Pancreas (tissue), 10 donors: ENCODE measurements around the gene GLT1D1. TPM values are rescaled to one million over a fixed set of nuclear protein-coding genes. Genes with fewer than 3 reads are reported as not detected.

Experiments used
- ATAC-seq, 4 donors: fragments of 200-7000 bp; cut with Tn5 transposase; one replicate each; pipeline versions ENCODE4 v1.8.0 to v1.9.1; 2020; ENCODE audit warnings: mild to moderate bottlenecking in 4 of 4, moderate library complexity in 4 of 4
- DNase-seq, 6 donors: peaks; one replicate each; pipeline ENCODE4 v3.0.0-alpha.2; 2020
- FAIRE-seq: peaks from 2 replicates; lab custom pipeline; 2012; peaks lifted over from hg19 to GRCh38; lab: Jason Lieb, UNC
- H3K27ac ChIP-seq, 4 donors: fragments of 200-600 bp; sonication (generic); 1 replicate in 3 of 4; 2 replicates in 1 of 4; pipeline versions ENCODE4 v1.5.0 to v1.8.0; 2020
- H3K27me3 ChIP-seq, 4 donors: fragments of 200-600 bp; one replicate each; pipeline ENCODE4 v1.8.0; 2021
- H3K36me3 ChIP-seq, 3 donors: fragments of 200-600 bp; sonication (generic) in 1 of 3; one replicate each; pipeline versions ENCODE4 v1.5.0 to v1.8.0; 2020 to 2021
- H3K4me1 ChIP-seq, 3 donors: fragments of 200-600 bp; one replicate each; pipeline ENCODE4 v1.8.0; 2021
- H3K4me3 ChIP-seq, 4 donors: fragments of 200-600 bp; sonication (generic) in 2 of 4; one replicate each; pipeline versions ENCODE4 v1.5.0 to v1.8.0; 2020 to 2021
- H3K9me3 ChIP-seq, 4 donors: fragments of 200-600 bp; one replicate each; pipeline ENCODE4 v1.8.0; 2021
- WGBS, 2 donors: extraction: QIAGEN DNeasy Blood & Tissue Kit; methylation state at CpG; one replicate each; pipeline ENCODE4 v1.1.7; 2013; 5-methylcytosine and 5-hydroxymethylcytosine counted together
- intact Hi-C, 3 donors: fragments of 100-400 bp; cut with DNase I; formaldehyde crosslinking; loops; one replicate each; pipeline versions ENCODE4 v1.11.1 to v1.14.2; 2022
- polyA plus RNA-seq, 2 donors: library from polyadenylated mRNA; stranded (reverse); fragments of 200-250 nt; gene quantifications; one replicate each; pipeline ENCODE4 v1.2.3, GENCODE V29; 2013
- total RNA-seq, 6 donors: library from RNA; stranded (reverse); fragmentation: NEBNext Ultra II Directional in 4 of 6; extraction: Animal tissue kit (Norgen Biotek cat#: 25700) in 4 of 6; gene quantifications; one replicate each; pipeline versions ENCODE4 v1.2.1 to v1.2.4, GENCODE V29; 2021 to 2023
- TF ChIP-seq, protein P1 (sequence below), 4 donors: fragments of 200-600 bp; sonication (generic) in 3 of 4; IDR thresholded peaks; one replicate each; pipeline versions ENCODE4 v1.5.0 to v1.8.0; 2021; ENCODE audit warnings: antibody characterized with exemption in 4 of 4
- donor health status: healthy with polysubstance abuse.
- donor health status: DM: no; HTN: no; CAD: no; lungs with moderate emphysema.
- donor health status: DM: no; HTN: no; CAD: no.
- donor health status: control.
- donor health status: control.
- donor health status: Bipolar disorder and iron deficiency.
- donor health status: DM: yes; HTN: yes; CAD: no.
- donor health status: DM: no; HTN: no; CAD: no.
- donor health status: DM: no; HTN: no; CAD: no.
- donor health status: DM: yes; HTN: yes; CAD: no.

Gene GLT1D1
- total and polyA plus RNA-seq, 8 donors = 0.12 to 1.3 (median 0.28) TPM

DNA sequence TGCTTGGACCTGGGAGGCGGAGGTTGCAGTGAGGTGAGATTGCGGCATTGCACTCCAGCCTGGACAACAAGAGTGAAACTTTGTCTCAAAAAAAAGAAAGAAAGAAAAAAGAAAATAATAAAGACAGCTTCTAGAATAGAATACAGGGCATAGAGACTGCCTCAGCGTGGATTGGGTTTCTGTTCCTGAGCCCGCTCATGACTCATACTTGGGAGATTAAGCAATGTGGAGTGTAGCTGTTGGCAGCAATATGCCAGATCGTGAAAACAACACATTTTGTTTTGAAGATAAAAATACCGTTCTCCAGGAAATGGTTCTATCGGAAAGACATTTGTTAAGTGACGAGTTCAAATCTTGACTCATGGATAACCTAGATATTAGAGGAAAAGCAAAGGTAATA is 67.2 kb downstream of the GLT1D1 start:
- DNase-seq (no peak), ATAC-seq (peak in 3 of 4 donors; percentile 55 to 87 (median 64)), FAIRE-seq (no peak)
- H3K27me3 ChIP-seq = peaks cover 0 to 27% (median 2%) of the 10 kb centered on the region in 4 donors
- no peak overlapping the region for H3K4me3 ChIP-seq
- intact Hi-C loops = no loop called here
- WGBS, 2 donors = 66 to 71% methylated on average over 8 of the region's 8 CpGs
- H3K27ac ChIP-seq = no peak overlapping the region
- no peaks in the 10 kb centered on the region for H3K9me3 ChIP-seq
- H3K36me3 ChIP-seq = no peaks in the 10 kb centered on the region
- TF ChIP-seq, protein P1, sequence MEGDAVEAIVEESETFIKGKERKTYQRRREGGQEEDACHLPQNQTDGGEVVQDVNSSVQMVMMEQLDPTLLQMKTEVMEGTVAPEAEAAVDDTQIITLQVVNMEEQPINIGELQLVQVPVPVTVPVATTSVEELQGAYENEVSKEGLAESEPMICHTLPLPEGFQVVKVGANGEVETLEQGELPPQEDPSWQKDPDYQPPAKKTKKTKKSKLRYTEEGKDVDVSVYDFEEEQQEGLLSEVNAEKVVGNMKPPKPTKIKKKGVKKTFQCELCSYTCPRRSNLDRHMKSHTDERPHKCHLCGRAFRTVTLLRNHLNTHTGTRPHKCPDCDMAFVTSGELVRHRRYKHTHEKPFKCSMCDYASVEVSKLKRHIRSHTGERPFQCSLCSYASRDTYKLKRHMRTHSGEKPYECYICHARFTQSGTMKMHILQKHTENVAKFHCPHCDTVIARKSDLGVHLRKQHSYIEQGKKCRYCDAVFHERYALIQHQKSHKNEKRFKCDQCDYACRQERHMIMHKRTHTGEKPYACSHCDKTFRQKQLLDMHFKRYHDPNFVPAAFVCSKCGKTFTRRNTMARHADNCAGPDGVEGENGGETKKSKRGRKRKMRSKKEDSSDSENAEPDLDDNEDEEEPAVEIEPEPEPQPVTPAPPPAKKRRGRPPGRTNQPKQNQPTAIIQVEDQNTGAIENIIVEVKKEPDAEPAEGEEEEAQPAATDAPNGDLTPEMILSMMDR (IDR thresholded peaks at IDR 0.05) = no peak
- no peaks in the 10 kb centered on the region for H3K4me1 ChIP-seq

DNA sequence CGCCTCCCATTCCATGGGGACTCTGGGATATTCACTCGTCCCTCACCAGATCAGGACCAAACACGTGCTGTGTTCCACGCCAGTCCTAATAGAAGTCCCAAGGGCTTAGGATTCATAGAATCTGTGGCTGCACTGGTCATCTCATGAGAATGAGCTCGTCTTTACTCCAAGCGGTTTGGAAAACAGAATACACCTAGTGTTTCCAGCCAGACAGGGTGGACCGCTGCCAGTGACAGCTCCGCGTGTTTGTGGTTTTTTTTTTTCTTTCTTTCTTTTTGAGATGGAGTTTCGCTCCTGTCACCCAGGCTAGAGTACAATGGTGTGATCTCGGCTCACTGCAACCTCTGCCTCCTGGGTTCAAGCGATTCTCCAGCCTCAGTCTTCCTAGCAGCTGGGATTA is 75.1 kb downstream of the GLT1D1 start:
- TF ChIP-seq, protein P1 (IDR thresholded peaks at IDR 0.05) = no peak
- Histone ChIP-seq H3K27ac (no peak overlapping the region), H3K27me3 (peaks cover 0 to 6% (median 0%) of the 10 kb centered on the region in 4 donors), H3K4me3 (no peak overlapping the region), H3K9me3 (no peaks in the 10 kb centered on the region), H3K4me1 (no peaks in the 10 kb centered on the region), H3K36me3 (no peaks in the 10 kb centered on the region)
- FAIRE-seq (no peak), DNase-seq (no peak), ATAC-seq (no peak)
- intact Hi-C loops = no loop called here
- WGBS, 2 donors = 71 to 75% methylated on average over 12 of the region's 12 CpGs

DNA sequence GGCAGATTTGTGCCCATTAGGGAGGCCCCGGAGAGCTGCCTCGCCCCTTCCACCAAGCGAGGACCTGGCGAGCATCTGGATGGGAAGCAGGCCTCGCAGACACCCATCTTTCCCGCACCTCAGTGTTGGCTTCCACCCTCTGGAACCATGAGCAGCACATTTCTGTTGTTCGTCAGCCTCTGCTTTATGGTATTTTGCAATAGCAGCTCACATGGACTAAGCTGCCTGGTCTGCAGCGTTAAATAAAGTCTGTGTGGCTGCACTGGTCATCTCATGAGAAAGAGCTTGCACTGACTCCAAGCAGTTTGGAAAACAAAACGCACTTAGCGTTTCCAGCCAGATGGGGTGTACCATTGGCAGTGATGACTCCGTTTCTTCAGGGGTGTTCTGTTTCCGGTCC is 75.8 kb downstream of the GLT1D1 start:
- Histone ChIP-seq H3K36me3 (no peaks in the 10 kb centered on the region), H3K27ac (no peak overlapping the region), H3K4me3 (no peak overlapping the region), H3K27me3 (peaks cover 0 to 6% (median 0%) of the 10 kb centered on the region in 4 donors), H3K4me1 (no peaks in the 10 kb centered on the region), H3K9me3 (no peaks in the 10 kb centered on the region)
- DNase-seq (no peak), ATAC-seq (no peak), FAIRE-seq (no peak)
- intact Hi-C loops = no loop called here
- 83 to 84% methylated on average over 12 of the region's 12 CpGs for WGBS, 2 donors
- TF ChIP-seq, protein P1 (IDR thresholded peaks at IDR 0.05) = no peak

DNA sequence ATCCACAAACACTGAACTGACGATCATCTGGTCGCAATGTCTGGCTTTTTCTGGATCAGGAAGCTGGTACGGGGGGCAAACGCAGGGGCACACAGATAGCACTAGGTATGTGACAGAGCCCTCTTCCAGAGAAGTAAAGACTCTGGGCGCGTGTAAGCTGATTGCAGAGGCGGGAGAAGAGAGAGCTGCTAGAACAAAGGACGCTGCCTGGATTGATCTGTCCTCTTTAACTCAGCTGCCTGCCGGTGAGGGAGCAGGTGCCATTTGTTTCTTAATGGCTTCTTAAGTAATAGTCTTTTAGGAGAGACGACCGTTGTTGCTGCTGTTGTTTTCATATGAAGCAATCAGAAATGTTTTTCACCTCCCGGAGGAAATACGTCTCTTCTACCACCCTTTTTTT is 77.3 kb downstream of the GLT1D1 start:
- FAIRE-seq = no peak
- no peak for ATAC-seq
- Histone ChIP-seq H3K4me3 (no peak overlapping the region), H3K9me3 (no peaks in the 10 kb centered on the region), H3K36me3 (no peaks in the 10 kb centered on the region), H3K27ac (no peak overlapping the region), H3K4me1 (no peaks in the 10 kb centered on the region), H3K27me3 (no peaks in the 10 kb centered on the region)
- no peak for DNase-seq
- 46 to 47% methylated on average over 13 of the region's 13 CpGs for WGBS, 2 donors
- intact Hi-C loops = no loop called here
- TF ChIP-seq, protein P1 (IDR thresholded peaks at IDR 0.05) = no peak

DNA sequence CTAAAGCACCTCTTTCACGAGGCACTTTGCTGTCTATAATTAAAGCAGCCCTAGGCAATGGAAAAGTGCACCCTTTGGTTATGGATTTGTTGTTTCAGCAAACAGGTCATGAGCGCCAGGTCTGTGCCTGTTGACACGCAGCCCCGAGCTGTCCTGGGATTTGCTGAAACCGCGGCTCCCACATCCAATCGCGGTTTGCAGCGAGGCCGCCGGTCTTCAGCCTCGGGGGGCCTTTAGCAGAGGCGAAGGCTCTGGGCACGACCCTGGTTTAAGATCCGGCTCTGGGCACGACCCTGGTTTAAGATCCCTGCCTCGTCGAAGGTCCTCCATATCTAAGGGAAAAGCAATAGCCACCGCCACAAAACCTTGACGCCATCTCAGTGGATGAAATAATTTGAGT is 79.2 kb downstream of the GLT1D1 start:
- WGBS, 2 donors = 75 to 79% methylated on average over 20 of the region's 20 CpGs
- no peaks in the 10 kb centered on the region for H3K4me1 ChIP-seq
- H3K27me3 ChIP-seq = no peaks in the 10 kb centered on the region
- TF ChIP-seq, protein P1 (IDR thresholded peaks at IDR 0.05) = no peak
- no peaks in the 10 kb centered on the region for H3K36me3 ChIP-seq
- no peak for FAIRE-seq
- H3K4me3 ChIP-seq = no peak overlapping the region
- H3K27ac ChIP-seq = no peak overlapping the region
- intact Hi-C loops = no loop called here
- no peaks in the 10 kb centered on the region for H3K9me3 ChIP-seq
- ATAC-seq = no peak
- no peak for DNase-seq
